BJ (cell line): ENCODE data around the gene CHMP2A. TPM values are rescaled to one million over a fixed set of nuclear protein-coding genes. Genes with fewer than 3 reads are reported as not detected.

Experiments
- CTCF ChIA-PET: fragments of 350-600 bp; formaldehyde crosslinking; extraction: SDS; loops from one replicate; lab custom pipeline; 2021; ENCODE audit warnings: antibody characterized with exemption, inconsistent platforms; lab: Yijun Ruan, JAX
- POLR2A ChIA-PET: fragments of 300-600 bp; sonication (Branson Sonifier 250); formaldehyde crosslinking; extraction: SDS; loops from one replicate; lab custom pipeline; 2021; ENCODE audit warnings: antibody characterized with exemption; lab: Charles Lee
- DNase-seq: peaks from one replicate; pipeline ENCODE4 v3.0.0-alpha.2; 2011; ENCODE audit warnings: low read depth
- H3K27me3 ChIP-seq: 2 replicates; pipeline ENCODE4 v1.6.0; 2011; ENCODE audit warnings: low read length; ENCODE audit not compliant: control insufficient read depth, insufficient read depth
- H3K36me3 ChIP-seq: 2 replicates; pipeline ENCODE4 v1.5.1; 2011; ENCODE audit warnings: low read length; ENCODE audit not compliant: control insufficient read depth, insufficient read depth
- H3K4me3 ChIP-seq: 2 replicates; pipeline ENCODE4 v1.5.1; 2011; ENCODE audit warnings: low read depth, mild to moderate bottlenecking, control low read depth, low read length
- polyA plus RNA-seq: library from polyadenylated mRNA; depleted of rRNA; stranded (reverse); fragments of >200 nt; gene quantifications from 2 replicates; pipeline ENCODE4 v1.2.3, GENCODE V29; 2011
- TF ChIP-seq, protein P1 (sequence below): IDR thresholded peaks from 2 replicates; pipeline ENCODE4 v1.5.1; 2011; ENCODE audit warnings: low read depth, mild to moderate bottlenecking, control low read depth, inconsistent platforms, low read length, moderate library complexity; ENCODE audit not compliant: insufficient read depth

Gene CHMP2A
- polyA plus RNA-seq, 1 experiment: 174 TPM

DNA sequence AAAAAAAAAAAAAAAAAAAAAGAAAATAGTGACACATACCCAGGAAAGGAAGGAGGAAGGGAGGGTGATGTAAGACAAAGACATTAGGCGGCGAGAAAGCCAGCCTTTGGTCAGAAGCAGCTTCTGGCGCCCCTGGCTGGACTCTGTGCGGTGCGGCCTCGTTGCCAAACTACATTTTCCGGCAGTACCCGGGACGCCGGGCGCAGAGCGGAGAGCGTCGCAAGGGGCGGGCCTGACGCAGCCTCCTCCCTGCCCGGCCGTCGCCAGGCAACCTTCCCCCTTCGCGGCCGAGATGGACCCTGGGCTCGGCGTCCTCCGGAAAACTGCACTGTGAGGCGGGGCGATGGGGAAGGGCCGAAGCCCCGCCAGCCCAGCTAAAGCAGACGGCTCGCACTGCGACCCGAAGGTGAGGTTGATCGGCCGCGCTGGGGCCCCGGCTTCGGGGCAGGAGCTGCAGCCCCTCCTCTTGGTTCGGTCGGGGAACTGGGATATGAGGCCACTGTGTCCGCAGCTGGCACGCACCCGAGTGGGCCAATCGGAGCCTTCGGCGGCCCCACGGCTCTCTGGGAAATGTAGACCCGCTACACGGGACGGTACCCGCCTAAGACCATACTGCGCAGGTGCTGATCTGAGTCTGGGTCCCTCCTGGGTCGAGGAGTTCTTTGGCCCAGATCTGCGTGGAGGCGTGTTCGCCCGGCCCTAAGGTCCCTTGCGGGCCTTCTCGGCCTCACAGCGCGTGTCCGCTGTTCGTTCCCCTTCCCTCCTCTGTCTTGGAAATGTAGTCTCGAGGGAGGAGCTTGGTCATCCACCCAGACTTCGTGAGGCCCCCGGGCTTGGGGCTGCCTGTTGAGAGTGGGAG is 20.5 kb upstream of the CHMP2A start:
- POLR2A ChIA-PET: interaction anchor here (0.6 kb wide), 1 partner anchor 67 kb away, joined by 5 read pairs; no protein-coding TSS in a partner anchor
- TF ChIP-seq, protein P1, sequence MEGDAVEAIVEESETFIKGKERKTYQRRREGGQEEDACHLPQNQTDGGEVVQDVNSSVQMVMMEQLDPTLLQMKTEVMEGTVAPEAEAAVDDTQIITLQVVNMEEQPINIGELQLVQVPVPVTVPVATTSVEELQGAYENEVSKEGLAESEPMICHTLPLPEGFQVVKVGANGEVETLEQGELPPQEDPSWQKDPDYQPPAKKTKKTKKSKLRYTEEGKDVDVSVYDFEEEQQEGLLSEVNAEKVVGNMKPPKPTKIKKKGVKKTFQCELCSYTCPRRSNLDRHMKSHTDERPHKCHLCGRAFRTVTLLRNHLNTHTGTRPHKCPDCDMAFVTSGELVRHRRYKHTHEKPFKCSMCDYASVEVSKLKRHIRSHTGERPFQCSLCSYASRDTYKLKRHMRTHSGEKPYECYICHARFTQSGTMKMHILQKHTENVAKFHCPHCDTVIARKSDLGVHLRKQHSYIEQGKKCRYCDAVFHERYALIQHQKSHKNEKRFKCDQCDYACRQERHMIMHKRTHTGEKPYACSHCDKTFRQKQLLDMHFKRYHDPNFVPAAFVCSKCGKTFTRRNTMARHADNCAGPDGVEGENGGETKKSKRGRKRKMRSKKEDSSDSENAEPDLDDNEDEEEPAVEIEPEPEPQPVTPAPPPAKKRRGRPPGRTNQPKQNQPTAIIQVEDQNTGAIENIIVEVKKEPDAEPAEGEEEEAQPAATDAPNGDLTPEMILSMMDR: 0 out of 2 replicates have a peak, but pooled peaks have one; percentile 2

DNA sequence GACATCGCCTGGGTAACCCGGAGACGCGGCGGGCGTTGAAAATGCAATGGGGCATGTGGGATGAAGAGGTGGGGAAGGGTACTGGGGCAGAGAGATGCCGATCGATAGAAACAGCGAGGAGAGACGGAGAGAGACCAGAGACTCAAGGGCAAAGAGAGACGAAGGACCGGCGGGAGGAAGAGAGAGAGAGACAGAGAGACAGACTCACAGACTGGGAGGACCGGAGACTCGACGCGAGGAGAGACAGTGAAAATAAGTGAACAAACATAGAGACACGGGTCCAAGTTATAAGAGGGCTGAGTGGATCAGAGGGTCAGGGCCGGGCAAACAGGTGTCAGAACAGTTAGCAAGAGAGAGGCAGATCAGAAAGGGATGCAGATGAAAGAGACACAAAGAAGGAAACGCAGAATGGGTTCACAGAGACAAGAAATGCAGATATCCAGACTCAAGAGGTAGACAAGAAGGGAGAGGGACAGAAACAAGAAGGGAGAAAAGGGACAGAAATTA is 18.8 kb upstream of the CHMP2A start:
- ChIA-PET POLR2A (no interaction called here), CTCF (no interaction called here)
- Histone ChIP-seq H3K27me3 (no peaks in the 10 kb centered on the region), H3K4me3 (peak overlapping the region; percentile 96), H3K36me3 (peaks cover 15% of the 10 kb centered on the region)
- no peak for DNase-seq
- TF ChIP-seq, protein P1: no peak

More for the DNA sequence above, 20.5 kb upstream of the CHMP2A start:
- Histone ChIP-seq H3K27me3 (no peaks in the 10 kb centered on the region), H3K36me3 (peaks cover 2% of the 10 kb centered on the region), H3K4me3 (peak overlapping the region; percentile 66)
- CTCF ChIA-PET: interaction anchor here (0.6 to 1.8 kb wide), 4 partner anchors 13 to 288 kb away, joined by 3 to 8 read pairs (median 4); partner anchors contain the start of genes CHMP2A and ZBTB45
- peak; percentile 59 for DNase-seq

DNA sequence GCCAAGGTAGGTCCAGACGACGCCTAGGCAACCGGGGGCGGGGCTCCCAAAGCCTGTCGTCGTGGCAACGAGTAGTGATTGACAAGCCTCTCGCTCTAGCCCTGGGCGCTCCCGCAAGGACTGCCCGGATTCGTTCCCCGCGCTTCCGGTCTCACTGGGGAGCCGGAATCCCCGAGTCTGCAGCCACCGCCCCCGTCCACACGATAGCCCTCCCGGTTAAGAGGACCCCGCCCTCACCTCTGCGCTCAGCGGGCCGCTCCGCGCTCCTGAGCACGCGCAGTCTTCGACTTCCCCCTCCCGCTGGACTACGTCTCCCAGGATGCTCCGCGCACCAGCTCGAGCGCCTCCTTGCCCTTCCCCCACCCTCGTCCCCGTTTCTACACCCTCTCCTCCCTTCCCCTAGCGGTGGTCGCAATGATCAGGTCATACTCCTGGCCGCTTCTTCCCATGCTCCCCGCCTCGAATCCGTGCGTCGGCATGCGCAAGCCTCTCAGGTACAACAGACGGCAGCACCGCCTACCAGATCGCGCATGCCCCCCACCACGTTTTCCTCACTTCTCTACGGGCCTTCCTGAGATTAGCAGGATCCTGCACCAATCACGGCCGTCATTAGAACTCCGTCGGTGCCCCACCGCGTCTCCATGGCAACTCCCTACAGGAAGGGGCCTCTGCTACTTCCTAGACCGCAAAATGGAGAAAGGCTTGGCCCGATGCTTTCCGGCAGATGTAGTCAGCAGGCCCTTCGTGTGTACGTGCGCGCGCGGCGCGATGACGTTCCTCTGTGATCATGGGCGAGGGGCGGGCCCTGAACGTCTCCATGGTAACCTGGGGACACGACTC is 18.1 kb upstream of the CHMP2A start, which contains the start of gene MZF1:
Gene MZF1 (minus strand): TSS at position 518 of the 840 bp plus-strand sequence. CDS start 1,946 bp downstream, outside the sequence.
- ChIA-PET CTCF (interaction anchor here (1.0 kb wide), 1 partner anchor 11 kb away, joined by 3 read pairs; no protein-coding TSS in a partner anchor), POLR2A (interaction anchor here (0.6 kb wide), 1 partner anchor 14 kb away, joined by 3 read pairs; no protein-coding TSS in a partner anchor)
- H3K36me3 ChIP-seq: peaks cover 16% of the 10 kb centered on the region

DNA sequence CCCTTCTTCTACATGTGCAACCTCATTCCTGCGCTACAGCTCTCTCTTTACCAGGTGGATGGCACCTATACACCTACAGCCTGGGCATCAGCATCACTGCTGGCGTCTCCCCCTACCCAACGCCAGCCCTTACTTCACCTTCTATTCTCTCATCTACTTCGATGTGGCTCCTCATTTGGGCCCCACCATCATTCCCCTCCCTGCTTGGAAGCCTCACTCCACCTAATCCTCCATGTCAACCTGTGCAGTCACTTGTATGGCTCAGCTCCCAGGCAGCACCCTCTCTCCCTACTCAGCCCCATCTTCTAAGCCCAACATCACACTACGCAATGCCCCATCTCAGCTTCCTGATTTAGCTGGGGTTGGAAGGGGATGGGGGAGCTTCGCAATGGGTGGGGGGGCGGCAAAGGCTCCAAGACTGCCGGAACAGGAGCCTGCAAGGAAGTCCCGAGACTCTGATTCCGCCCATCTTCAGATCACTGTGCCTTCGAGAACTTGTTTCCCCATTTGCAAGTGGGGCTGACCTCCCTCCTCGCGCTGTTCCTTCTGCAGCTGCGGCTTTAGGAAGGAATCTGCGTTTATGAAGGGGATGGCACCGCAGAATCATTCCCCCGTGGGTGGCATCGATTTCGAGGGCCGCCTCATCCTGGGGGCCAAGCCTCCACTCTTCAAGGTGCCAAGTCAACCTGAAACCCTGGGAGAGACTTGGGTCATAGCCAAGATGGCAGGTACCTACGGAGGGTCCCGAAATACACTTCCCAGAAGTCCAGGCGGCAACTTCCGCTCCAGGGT is 17.3 kb upstream of the CHMP2A start:
- DNase-seq: no peak
- ChIA-PET POLR2A (interaction anchor here (0.6 kb wide), 1 partner anchor 13 kb away, joined by 3 read pairs; no protein-coding TSS in a partner anchor), CTCF (interaction anchor here (1.0 to 1.4 kb wide), 2 partner anchors 10 to 52 kb away, joined by 3 read pairs; partner anchors contain the start of gene ZBTB45)
- Histone ChIP-seq H3K27me3 (no peaks in the 10 kb centered on the region), H3K36me3 (peaks cover 16% of the 10 kb centered on the region), H3K4me3 (peak overlapping the region; percentile 96)
- TF ChIP-seq, protein P1: no peak

More for the DNA sequence above, 18.1 kb upstream of the CHMP2A start, which contains the start of gene MZF1:
- DNase-seq: peak; percentile 99
- H3K4me3 ChIP-seq: peak within 1 kb of the TSS; percentile 96
- TF ChIP-seq, protein P1: peak; percentile 29; the same call in 1 of the 2 replicates
- H3K27me3 ChIP-seq: no peaks in the 10 kb centered on the region
